HepG2 (cell line): ENCODE measurements around the gene CHDH. TPM values are rescaled to one million over a fixed set of nuclear protein-coding genes. Genes with fewer than 3 reads are reported as not detected.

Source experiments
- ATAC-seq: fragments of 200-7000 bp; cut with Tn5 transposase; 3 replicates; pipeline ENCODE4 v1.9.1; 2020; ENCODE audit warnings: mild to moderate bottlenecking, moderate library complexity
- BruUV-seq: library from RNA; stranded (reverse); fragments of 400-500 nt; replicated peaks from 2 replicates; lab custom pipeline; 2021; lab: Mats Ljungman, UMichigan
- CTCF ChIA-PET: fragments of 300-600 bp; formaldehyde crosslinking; extraction: SDS; loops from one replicate; lab custom pipeline; 2021; ENCODE audit warnings: low total read pairs, inconsistent platforms, low intra/inter-chr PET ratio; lab: Yijun Ruan, JAX
- POLR2A ChIA-PET: fragments of 350-600 bp; sonication (Branson Sonifier 250); formaldehyde crosslinking; loops from one replicate; lab custom pipeline; 2020; ENCODE audit warnings: antibody characterized with exemption, inconsistent platforms; lab: Yijun Ruan, JAX
- DNase-seq: peaks from one replicate; pipeline ENCODE4 v3.0.0-alpha.2; 2015; ENCODE audit warnings: low spot score
- FAIRE-seq: peaks from 3 replicates; lab custom pipeline; 2011; peaks lifted over from hg19 to GRCh38; lab: Jason Lieb, UNC
- H2AFZ ChIP-seq: one replicate; pipeline ENCODE4 v1.6.1; 2011; ENCODE audit warnings: low read length, inconsistent platforms
- H3K27ac ChIP-seq: fragments of 300-600 bp; 3 replicates; pipeline ENCODE4 v1.8.0; 2011; ENCODE audit warnings: mixed run types, mild to moderate bottlenecking, mixed read lengths, low read length, inconsistent platforms; ENCODE audit not compliant: insufficient read depth; ENCODE audit errors: extremely low read length
- H3K27me3 ChIP-seq, 2 experiments: fragments of 200-600 bp in 1 of 2; 2 replicates in 1 of 2; 3 replicates in 1 of 2; pipeline versions ENCODE4 v1.6.0 to v1.8.0; 2011; ENCODE audit warnings: low read length in 2 of 2, mild to moderate bottlenecking in 2 of 2, moderate library complexity in 2 of 2, inconsistent platforms in 1 of 2; ENCODE audit not compliant: insufficient read depth in 2 of 2, control insufficient read depth in 1 of 2
- H3K36me3 ChIP-seq, 2 experiments: fragments of 200-600 bp in 1 of 2; replicated peaks in 1 of 2; 2 replicates in 1 of 2; 3 replicates in 1 of 2; pipeline versions ENCODE4 v1.5.1 to v1.8.0; 2011; ENCODE audit warnings: low read length in 2 of 2, inconsistent platforms in 1 of 2; ENCODE audit not compliant: insufficient read depth in 2 of 2, control insufficient read depth in 1 of 2
- H3K4me1 ChIP-seq: 2 replicates; pipeline ENCODE4 v1.5.1; 2012; ENCODE audit warnings: low read length, inconsistent platforms; ENCODE audit not compliant: insufficient read depth
- H3K4me2 ChIP-seq: 2 replicates; pipeline ENCODE4 v1.6.0; 2011; ENCODE audit warnings: low read depth, low read length, inconsistent platforms
- H3K4me3 ChIP-seq, 3 experiments: fragments of 200-600 bp in 1 of 3; sonication (generic), shearing (Covaris generic) in 1 of 3; replicated peaks in 1 of 3; 2 replicates each; pipeline ENCODE4 v1.5.1; 2011 to 2016; ENCODE audit warnings: low read length in 3 of 3, inconsistent platforms in 2 of 3, low read depth in 2 of 3, mild to moderate bottlenecking in 2 of 3, control low read depth in 1 of 3, mixed read lengths in 1 of 3; ENCODE audit not compliant: insufficient read depth in 1 of 3
- H3K79me2 ChIP-seq: one replicate; pipeline ENCODE4 v1.6.1; 2011; ENCODE audit warnings: low read length, inconsistent platforms; ENCODE audit not compliant: insufficient read depth
- H3K9ac ChIP-seq: 2 replicates; pipeline ENCODE4 v1.6.0; 2011; ENCODE audit warnings: mild to moderate bottlenecking, low read depth, low read length, inconsistent platforms; ENCODE audit not compliant: insufficient read depth
- H3K9me3 ChIP-seq: 2 replicates; pipeline ENCODE4 v1.5.1; 2012; ENCODE audit warnings: mild to moderate bottlenecking, low read length
- H4K20me1 ChIP-seq: 2 replicates; pipeline ENCODE4 v1.6.0; 2011; ENCODE audit warnings: inconsistent platforms, mild to moderate bottlenecking, low read length, moderate library complexity; ENCODE audit not compliant: insufficient read depth
- BORCS8-MEF2B ChIP-seq: sonication (generic); formaldehyde crosslinking; IDR thresholded peaks from 2 replicates; pipeline ENCODE4 v1.8.0; 2022; ENCODE audit warnings: mild to moderate bottlenecking, missing genetic modification reagents
- MIER3 ChIP-seq: IDR thresholded peaks from 2 replicates; pipeline ENCODE4 v1.6.1; 2016; ENCODE audit warnings: missing compliant biosample characterization, borderline replicate concordance
- RAD51 ChIP-seq: fragments of 450-650 bp; IDR thresholded peaks from 2 replicates; pipeline ENCODE4 v1.6.1; 2016; ENCODE audit warnings: borderline replicate concordance
- TP53 ChIP-seq: sonication (generic); formaldehyde crosslinking; conservative IDR thresholded peaks from 2 replicates; pipeline ENCODE4 v1.4.0; 2020; ENCODE audit warnings: missing genetic modification reagents
- ZNF329 ChIP-seq: sonication (generic); formaldehyde crosslinking; IDR thresholded peaks from 2 replicates; pipeline ENCODE4 v1.9.0; 2021; ENCODE audit warnings: low read depth, mild to moderate bottlenecking, missing genetic modification reagents
- ZNF713 ChIP-seq: sonication (generic); formaldehyde crosslinking; IDR thresholded peaks from 2 replicates; pipeline ENCODE4 v1.4.0; 2020; ENCODE audit warnings: mild to moderate bottlenecking, missing genetic modification reagents
- WGBS: methylation state at CpG from one replicate; pipeline ENCODE4 v1.1.6; 2017; ENCODE audit warnings: low lambda C conversion rate; 5-methylcytosine and 5-hydroxymethylcytosine counted together
- in situ Hi-C: cut with HindIII; loops from 2 replicates; pipeline ENCODE4 v1.10.0; 2017; ENCODE audit warnings: low pct_unique_long_range_greater_than_20kb; ENCODE audit not compliant: extremely low pct_ligation_motif_present
- intact Hi-C: fragments of 100-400 bp; cut with micrococcal nuclease; formaldehyde crosslinking; loops from one replicate; pipeline ENCODE4 v1.10.0; 2022; ENCODE audit not compliant: unreplicated experiment
- polyA plus RNA-seq, 8 experiments: library from polyadenylated mRNA; depleted of rRNA in 3 of 8; stranded (reverse) in 7 of 8; unstranded in 1 of 8; fragments of >200 nt; fragmentation: Illumina TruSeq in 4 of 8; extraction: Trizol in 4 of 8; gene quantifications; 2 replicates each; pipeline versions ENCODE4 v1.2.1 to v1.2.3, GENCODE V29; 2011 to 2016; ENCODE audit warnings: low read depth in 4 of 8, missing spikeins in 1 of 8, mixed read lengths in 1 of 8; ENCODE audit not compliant: insufficient read depth in 1 of 8
- total RNA-seq, 5 experiments: library from RNA; depleted of rRNA; stranded (reverse); fragments of >200 nt; fragmentation: Illumina TruSeq; extraction: Trizol; gene quantifications; 2 replicates each; pipeline ENCODE4 v1.2.3, GENCODE V29; 2016; ENCODE audit warnings: low read depth in 1 of 5
- TF ChIP-seq, protein P1 (sequence below): sonication (generic); formaldehyde crosslinking; IDR thresholded peaks from 2 replicates; pipeline ENCODE4 v1.4.0; 2020; ENCODE audit warnings: mild to moderate bottlenecking, missing genetic modification reagents

The CHDH gene
- total and polyA plus RNA-seq, 2 of the 13 experiments (the other 11 are each of a cell fraction or from before 2014, with no cell fraction given): 28.1 to 48.9 TPM

- Histone ChIP-seq H2AFZ (no peak overlapping the region), H3K4me3 (no peak overlapping the region), H3K36me3 (no peaks in the 10 kb centered on the region), H3K9ac (no peak overlapping the region), H4K20me1 (no peaks in the 10 kb centered on the region), H3K27ac (no peak overlapping the region), H3K27me3 (no peaks in the 10 kb centered on the region), H3K79me2 (no peaks in the 10 kb centered on the region), H3K4me2 (no peak overlapping the region), H3K4me1 (peaks cover 18% of the 10 kb centered on the region; the same call in 1 of the 2 replicates), H3K9me3 (no peaks in the 10 kb centered on the region)
- ATAC-seq: no peak
- TF ChIP-seq TP53 (CRISPR knock-in tag): no peak
- no peak for TF ChIP-seq ZNF329 (CRISPR knock-in tag)
- no peak for TF ChIP-seq ZNF713 (CRISPR knock-in tag)
- TF ChIP-seq, protein P1, sequence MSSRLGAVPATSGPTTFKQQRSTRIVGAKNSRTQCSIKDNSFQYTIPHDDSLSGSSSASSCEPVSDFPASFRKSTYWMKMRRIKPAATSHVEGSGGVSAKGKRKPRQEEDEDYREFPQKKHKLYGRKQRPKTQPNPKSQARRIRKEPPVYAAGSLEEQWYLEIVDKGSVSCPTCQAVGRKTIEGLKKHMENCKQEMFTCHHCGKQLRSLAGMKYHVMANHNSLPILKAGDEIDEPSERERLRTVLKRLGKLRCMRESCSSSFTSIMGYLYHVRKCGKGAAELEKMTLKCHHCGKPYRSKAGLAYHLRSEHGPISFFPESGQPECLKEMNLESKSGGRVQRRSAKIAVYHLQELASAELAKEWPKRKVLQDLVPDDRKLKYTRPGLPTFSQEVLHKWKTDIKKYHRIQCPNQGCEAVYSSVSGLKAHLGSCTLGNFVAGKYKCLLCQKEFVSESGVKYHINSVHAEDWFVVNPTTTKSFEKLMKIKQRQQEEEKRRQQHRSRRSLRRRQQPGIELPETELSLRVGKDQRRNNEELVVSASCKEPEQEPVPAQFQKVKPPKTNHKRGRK (CRISPR knock-in tag): no peak
- no peak for TF ChIP-seq BORCS8-MEF2B (CRISPR knock-in tag)
- TF ChIP-seq RAD51: no peak
- TF ChIP-seq MIER3 (CRISPR knock-in tag): no peak
- no peak for FAIRE-seq
- ChIA-PET POLR2A (interaction anchor here (0.9 kb wide), 1 partner anchor 80 kb away, joined by 3 read pairs; no protein-coding TSS in a partner anchor), CTCF (no interaction called here)
- intact Hi-C loops: no loop called here
- in situ Hi-C loops: no loop called here
- DNase-seq: no peak
- BruUV-seq: no TSS peak
- 67% methylated on average over 5 of the region's 5 CpGs for WGBS
Measured at GRCh38 chr3:53765753-53766152, 80.5 kb downstream of the CHDH start.
